HepG2 (cell line): ENCODE data around the gene HSP90AB1. TPM values are rescaled to one million over a fixed set of nuclear protein-coding genes. Genes with fewer than 3 reads are reported as not detected.

ENCODE experiments used
- CCAR2 ChIP-seq: fragments of 200-400 bp; formaldehyde crosslinking; optimal IDR thresholded peaks from 2 replicates; pipeline ENCODE3; 2018; ENCODE audit warnings: low read depth, mild to moderate bottlenecking, low read length, moderate library complexity
- HDAC1 ChIP-seq: sonication (generic); formaldehyde crosslinking; IDR thresholded peaks from 2 replicates; pipeline ENCODE4 v1.5.1; 2020; ENCODE audit warnings: mild to moderate bottlenecking, missing genetic modification reagents
- MTF2 ChIP-seq: sonication (generic); formaldehyde crosslinking; IDR thresholded peaks from 2 replicates; pipeline ENCODE4 v1.5.0; 2020; ENCODE audit warnings: missing genetic modification reagents, borderline replicate concordance
- SP140L ChIP-seq: sonication (generic); formaldehyde crosslinking; IDR thresholded peaks from 2 replicates; pipeline ENCODE4 v1.4.0; 2020; ENCODE audit warnings: missing genetic modification reagents, borderline replicate concordance
- SYNCRIP ChIP-seq: fragments of 200-400 bp; formaldehyde crosslinking; IDR thresholded peaks from 2 replicates; pipeline ENCODE4 v1.6.1; 2018; ENCODE audit warnings: mild to moderate bottlenecking, low read depth, low read length; ENCODE audit not compliant: insufficient read depth
- polyA plus RNA-seq, 8 experiments: library from polyadenylated mRNA; depleted of rRNA in 3 of 8; stranded (reverse) in 7 of 8; unstranded in 1 of 8; fragments of >200 nt; fragmentation: Illumina TruSeq in 4 of 8; extraction: Trizol in 4 of 8; gene quantifications; 2 replicates each; pipeline versions ENCODE4 v1.2.1 to v1.2.3, GENCODE V29; 2011 to 2016; ENCODE audit warnings: low read depth in 4 of 8, missing spikeins in 1 of 8, mixed read lengths in 1 of 8; ENCODE audit not compliant: insufficient read depth in 1 of 8
- total RNA-seq, 5 experiments: library from RNA; depleted of rRNA; stranded (reverse); fragments of >200 nt; fragmentation: Illumina TruSeq; extraction: Trizol; gene quantifications; 2 replicates each; pipeline ENCODE4 v1.2.3, GENCODE V29; 2016; ENCODE audit warnings: low read depth in 1 of 5
- TF ChIP-seq, protein P1 (sequence below): sonication (generic); formaldehyde crosslinking; conservative IDR thresholded peaks from 2 replicates; pipeline ENCODE4 v1.4.0; 2020; ENCODE audit warnings: missing genetic modification reagents
- TF ChIP-seq, protein P2 (sequence below): sonication (generic); formaldehyde crosslinking; conservative IDR thresholded peaks from 2 replicates; pipeline ENCODE4 v1.8.0; 2022; ENCODE audit warnings: low read depth, missing genetic modification reagents
- TF ChIP-seq, protein P3 (sequence below): sonication (generic); formaldehyde crosslinking; IDR thresholded peaks from 2 replicates; pipeline ENCODE4 v1.5.1; 2020; ENCODE audit warnings: missing genetic modification reagents, mild to moderate bottlenecking, borderline replicate concordance
- TF ChIP-seq, protein P4 (sequence below): sonication (generic); formaldehyde crosslinking; IDR thresholded peaks from 2 replicates; pipeline ENCODE4 v1.5.1; 2020; ENCODE audit warnings: missing genetic modification reagents, mild to moderate bottlenecking, borderline replicate concordance
- TF ChIP-seq, protein P5 (sequence below): sonication (generic); formaldehyde crosslinking; IDR thresholded peaks from 2 replicates; pipeline ENCODE4 v1.8.0; 2022; ENCODE audit warnings: mild to moderate bottlenecking, missing genetic modification reagents, borderline replicate concordance
- TF ChIP-seq, protein P6 (sequence below): IDR thresholded peaks from 2 replicates; pipeline ENCODE4 v1.4.0; 2020; ENCODE audit warnings: mild to moderate bottlenecking, missing genetic modification reagents
- TF ChIP-seq, protein P7 (sequence below): sonication (generic); formaldehyde crosslinking; IDR thresholded peaks from 2 replicates; pipeline ENCODE4 v1.4.0; 2020; ENCODE audit warnings: missing genetic modification reagents, low read depth, mild to moderate bottlenecking, borderline replicate concordance

The HSP90AB1 gene
- total and polyA plus RNA-seq, 2 of the 13 experiments (the other 11 are each of a cell fraction or from before 2014, with no cell fraction given): 1,325 to 1,472 TPM

DNA sequence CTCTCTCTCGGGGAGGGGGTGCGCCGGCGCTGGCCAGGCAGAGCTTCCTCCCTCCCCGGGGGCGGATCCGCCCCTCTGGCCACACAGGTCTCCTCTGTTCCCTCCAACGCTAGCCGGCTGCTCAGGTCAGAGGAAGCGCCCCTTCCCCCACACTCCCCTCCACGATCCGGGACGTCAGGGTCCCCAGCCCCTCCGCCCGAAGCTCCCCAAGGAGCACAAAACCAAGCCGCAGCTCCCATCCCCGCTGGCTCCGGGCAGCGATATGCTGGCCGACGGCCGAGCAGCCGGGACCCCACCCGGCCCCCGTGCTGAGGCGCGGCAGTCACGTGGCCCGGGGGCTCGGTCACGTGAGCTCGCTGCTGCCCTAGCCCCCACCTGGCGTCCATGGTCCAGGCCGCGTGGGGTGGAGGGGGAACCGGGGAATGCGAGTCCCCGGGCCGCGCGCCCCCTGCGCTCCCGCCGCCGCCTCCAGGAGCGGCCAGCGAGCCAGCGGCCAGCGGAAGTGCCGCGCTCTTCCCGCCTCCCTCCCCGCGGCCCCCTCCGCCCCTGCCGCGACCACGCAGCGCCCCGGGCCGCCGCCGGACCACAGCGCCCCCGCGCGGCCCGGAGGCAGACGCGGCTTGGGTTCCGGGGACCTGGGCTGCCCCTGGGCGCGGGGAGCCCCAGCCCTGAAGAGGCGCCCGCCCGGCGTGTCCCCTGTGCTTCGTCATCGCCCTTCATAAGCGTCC lies 10.3 kb downstream of the HSP90AB1 start, which contains the start of gene SLC35B2 (continued):
- TF ChIP-seq, protein P1, sequence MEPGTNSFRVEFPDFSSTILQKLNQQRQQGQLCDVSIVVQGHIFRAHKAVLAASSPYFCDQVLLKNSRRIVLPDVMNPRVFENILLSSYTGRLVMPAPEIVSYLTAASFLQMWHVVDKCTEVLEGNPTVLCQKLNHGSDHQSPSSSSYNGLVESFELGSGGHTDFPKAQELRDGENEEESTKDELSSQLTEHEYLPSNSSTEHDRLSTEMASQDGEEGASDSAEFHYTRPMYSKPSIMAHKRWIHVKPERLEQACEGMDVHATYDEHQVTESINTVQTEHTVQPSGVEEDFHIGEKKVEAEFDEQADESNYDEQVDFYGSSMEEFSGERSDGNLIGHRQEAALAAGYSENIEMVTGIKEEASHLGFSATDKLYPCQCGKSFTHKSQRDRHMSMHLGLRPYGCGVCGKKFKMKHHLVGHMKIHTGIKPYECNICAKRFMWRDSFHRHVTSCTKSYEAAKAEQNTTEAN: no peak
- TF ChIP-seq, protein P2, sequence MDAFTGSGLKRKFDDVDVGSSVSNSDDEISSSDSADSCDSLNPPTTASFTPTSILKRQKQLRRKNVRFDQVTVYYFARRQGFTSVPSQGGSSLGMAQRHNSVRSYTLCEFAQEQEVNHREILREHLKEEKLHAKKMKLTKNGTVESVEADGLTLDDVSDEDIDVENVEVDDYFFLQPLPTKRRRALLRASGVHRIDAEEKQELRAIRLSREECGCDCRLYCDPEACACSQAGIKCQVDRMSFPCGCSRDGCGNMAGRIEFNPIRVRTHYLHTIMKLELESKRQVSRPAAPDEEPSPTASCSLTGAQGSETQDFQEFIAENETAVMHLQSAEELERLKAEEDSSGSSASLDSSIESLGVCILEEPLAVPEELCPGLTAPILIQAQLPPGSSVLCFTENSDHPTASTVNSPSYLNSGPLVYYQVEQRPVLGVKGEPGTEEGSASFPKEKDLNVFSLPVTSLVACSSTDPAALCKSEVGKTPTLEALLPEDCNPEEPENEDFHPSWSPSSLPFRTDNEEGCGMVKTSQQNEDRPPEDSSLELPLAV: peak; percentile 92; the same call in 1 of the 2 replicates
- TF ChIP-seq SYNCRIP (no peak), CCAR2 (no peak), HDAC1 (CRISPR knock-in tag) (peak; percentile 97), MTF2 (CRISPR knock-in tag) (peak; percentile 97; the same call in 1 of the 2 replicates), SP140L (CRISPR knock-in tag) (no peak)
- TF ChIP-seq, protein P3, sequence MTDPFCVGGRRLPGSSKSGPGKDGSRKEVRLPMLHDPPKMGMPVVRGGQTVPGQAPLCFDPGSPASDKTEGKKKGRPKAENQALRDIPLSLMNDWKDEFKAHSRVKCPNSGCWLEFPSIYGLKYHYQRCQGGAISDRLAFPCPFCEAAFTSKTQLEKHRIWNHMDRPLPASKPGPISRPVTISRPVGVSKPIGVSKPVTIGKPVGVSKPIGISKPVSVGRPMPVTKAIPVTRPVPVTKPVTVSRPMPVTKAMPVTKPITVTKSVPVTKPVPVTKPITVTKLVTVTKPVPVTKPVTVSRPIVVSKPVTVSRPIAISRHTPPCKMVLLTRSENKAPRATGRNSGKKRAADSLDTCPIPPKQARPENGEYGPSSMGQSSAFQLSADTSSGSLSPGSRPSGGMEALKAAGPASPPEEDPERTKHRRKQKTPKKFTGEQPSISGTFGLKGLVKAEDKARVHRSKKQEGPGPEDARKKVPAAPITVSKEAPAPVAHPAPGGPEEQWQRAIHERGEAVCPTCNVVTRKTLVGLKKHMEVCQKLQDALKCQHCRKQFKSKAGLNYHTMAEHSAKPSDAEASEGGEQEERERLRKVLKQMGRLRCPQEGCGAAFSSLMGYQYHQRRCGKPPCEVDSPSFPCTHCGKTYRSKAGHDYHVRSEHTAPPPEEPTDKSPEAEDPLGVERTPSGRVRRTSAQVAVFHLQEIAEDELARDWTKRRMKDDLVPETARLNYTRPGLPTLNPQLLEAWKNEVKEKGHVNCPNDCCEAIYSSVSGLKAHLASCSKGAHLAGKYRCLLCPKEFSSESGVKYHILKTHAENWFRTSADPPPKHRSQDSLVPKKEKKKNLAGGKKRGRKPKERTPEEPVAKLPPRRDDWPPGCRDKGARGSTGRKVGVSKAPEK (CRISPR knock-in tag): no peak
- TF ChIP-seq, protein P4, sequence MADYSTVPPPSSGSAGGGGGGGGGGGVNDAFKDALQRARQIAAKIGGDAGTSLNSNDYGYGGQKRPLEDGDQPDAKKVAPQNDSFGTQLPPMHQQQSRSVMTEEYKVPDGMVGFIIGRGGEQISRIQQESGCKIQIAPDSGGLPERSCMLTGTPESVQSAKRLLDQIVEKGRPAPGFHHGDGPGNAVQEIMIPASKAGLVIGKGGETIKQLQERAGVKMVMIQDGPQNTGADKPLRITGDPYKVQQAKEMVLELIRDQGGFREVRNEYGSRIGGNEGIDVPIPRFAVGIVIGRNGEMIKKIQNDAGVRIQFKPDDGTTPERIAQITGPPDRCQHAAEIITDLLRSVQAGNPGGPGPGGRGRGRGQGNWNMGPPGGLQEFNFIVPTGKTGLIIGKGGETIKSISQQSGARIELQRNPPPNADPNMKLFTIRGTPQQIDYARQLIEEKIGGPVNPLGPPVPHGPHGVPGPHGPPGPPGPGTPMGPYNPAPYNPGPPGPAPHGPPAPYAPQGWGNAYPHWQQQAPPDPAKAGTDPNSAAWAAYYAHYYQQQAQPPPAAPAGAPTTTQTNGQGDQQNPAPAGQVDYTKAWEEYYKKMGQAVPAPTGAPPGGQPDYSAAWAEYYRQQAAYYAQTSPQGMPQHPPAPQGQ (CRISPR knock-in tag): no peak
- TF ChIP-seq, protein P5, sequence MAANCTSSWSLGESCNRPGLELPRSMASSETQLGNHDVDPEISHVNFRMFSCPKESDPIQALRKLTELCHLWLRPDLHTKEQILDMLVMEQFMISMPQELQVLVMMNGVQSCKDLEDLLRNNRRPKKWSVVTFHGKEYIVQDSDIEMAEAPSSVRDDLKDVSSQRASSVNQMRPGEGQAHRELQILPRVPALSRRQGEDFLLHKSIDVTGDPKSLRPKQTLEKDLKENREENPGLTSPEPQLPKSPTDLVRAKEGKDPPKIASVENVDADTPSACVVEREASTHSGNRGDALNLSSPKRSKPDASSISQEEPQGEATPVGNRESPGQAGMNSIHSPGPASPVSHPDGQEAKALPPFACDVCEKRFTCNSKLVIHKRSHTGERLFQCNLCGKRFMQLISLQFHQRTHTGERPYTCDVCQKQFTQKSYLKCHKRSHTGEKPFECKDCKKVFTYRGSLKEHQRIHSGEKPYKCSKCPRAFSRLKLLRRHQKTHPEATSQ (CRISPR knock-in tag): peak; percentile 80; the same call in 1 of the 2 replicates
- TF ChIP-seq, protein P6, sequence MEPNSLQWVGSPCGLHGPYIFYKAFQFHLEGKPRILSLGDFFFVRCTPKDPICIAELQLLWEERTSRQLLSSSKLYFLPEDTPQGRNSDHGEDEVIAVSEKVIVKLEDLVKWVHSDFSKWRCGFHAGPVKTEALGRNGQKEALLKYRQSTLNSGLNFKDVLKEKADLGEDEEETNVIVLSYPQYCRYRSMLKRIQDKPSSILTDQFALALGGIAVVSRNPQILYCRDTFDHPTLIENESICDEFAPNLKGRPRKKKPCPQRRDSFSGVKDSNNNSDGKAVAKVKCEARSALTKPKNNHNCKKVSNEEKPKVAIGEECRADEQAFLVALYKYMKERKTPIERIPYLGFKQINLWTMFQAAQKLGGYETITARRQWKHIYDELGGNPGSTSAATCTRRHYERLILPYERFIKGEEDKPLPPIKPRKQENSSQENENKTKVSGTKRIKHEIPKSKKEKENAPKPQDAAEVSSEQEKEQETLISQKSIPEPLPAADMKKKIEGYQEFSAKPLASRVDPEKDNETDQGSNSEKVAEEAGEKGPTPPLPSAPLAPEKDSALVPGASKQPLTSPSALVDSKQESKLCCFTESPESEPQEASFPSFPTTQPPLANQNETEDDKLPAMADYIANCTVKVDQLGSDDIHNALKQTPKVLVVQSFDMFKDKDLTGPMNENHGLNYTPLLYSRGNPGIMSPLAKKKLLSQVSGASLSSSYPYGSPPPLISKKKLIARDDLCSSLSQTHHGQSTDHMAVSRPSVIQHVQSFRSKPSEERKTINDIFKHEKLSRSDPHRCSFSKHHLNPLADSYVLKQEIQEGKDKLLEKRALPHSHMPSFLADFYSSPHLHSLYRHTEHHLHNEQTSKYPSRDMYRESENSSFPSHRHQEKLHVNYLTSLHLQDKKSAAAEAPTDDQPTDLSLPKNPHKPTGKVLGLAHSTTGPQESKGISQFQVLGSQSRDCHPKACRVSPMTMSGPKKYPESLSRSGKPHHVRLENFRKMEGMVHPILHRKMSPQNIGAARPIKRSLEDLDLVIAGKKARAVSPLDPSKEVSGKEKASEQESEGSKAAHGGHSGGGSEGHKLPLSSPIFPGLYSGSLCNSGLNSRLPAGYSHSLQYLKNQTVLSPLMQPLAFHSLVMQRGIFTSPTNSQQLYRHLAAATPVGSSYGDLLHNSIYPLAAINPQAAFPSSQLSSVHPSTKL (CRISPR knock-in tag): peak; percentile 47; the same call in 1 of the 2 replicates
- TF ChIP-seq, protein P7, sequence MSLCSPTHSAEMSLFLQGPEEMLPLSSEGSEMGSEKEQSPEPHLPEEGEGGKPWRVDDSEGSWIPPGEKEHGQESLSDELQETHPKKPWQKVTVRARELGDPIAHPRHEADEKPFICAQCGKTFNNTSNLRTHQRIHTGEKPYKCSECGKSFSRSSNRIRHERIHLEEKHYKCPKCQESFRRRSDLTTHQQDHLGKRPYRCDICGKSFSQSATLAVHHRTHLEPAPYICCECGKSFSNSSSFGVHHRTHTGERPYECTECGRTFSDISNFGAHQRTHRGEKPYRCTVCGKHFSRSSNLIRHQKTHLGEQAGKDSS (CRISPR knock-in tag): peak; percentile 95
